OCI-LY7 (cell line): Measurements from ENCODE around the gene RRH.

Source experiments
- CTCF ChIP-seq: fragments of 200-600 bp; sonication (generic); conservative IDR thresholded peaks from 2 replicates; pipeline ENCODE4 v1.5.1; 2014; ENCODE audit warnings: mild to moderate bottlenecking, antibody characterized with exemption, low read length, moderate library complexity, mixed read lengths
- EZH2phosphoT487 ChIP-seq: fragments of 200-600 bp; sonication (generic); IDR thresholded peaks from 2 replicates; pipeline ENCODE4 v1.6.1; 2018; ENCODE audit warnings: low read depth, borderline replicate concordance, mild to moderate bottlenecking, mixed run types, antibody characterized with exemption, low read length, moderate library complexity, mixed read lengths

- TF ChIP-seq CTCF: no peak
- TF ChIP-seq EZH2phosphoT487: no peak
Observed at GRCh38 chr4:109818268-109818667, 9.5 kb upstream of the RRH start.
